Kidney glomerular epithelial cell (primary cell): ENCODE data around the gene MTHFSD.

ENCODE experiments used
- DNase-seq: peaks from one replicate; lab custom pipeline; 2025; lab: John Stamatoyannopoulos, UW

MTHFSD gene

DNA sequence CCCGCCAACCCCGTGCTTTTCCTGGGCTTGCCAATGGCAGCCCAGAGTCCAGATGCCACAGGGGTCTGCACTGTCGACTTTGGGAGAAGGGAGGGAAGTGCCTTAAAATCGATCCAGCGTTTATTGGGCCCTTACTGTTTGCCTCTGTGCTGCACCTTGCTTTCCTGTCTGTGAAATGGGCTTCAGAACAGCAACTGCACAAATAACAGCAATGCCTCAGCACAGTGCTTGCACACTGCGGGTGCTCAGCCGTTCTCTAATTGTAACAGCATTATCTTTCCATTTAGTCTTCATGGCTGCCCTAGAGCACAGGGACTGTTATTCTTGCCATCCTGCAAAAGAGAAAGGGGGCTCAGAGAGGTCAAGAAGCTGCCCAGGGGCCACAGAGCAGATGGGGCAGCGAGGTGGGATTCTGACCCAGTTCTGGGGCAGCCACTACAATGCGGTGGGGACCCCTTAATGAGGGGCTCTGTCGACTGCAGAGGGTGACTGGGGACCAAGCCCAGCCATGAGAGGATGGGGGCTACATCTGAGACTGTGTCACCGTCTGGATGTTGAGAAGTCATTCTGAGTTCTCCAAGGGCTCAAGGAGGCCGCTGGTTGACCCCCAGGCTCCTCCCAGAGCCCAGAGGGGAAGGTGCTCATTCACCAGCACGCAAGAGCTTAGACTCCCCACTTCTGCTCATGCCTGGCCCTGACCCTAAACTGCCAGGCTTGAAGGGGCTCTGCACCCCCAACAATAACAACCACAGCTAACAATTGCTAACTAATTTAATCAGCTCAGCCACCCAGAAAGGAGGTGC lies 54.1 kb downstream of the MTHFSD start:
- no peak for DNase-seq

GRCh38 chr16:86499889-86500707 lies 54.9 kb downstream of the MTHFSD start:
- no peak for DNase-seq

GRCh38 chr16:86499440-86499786 lies 55.6 kb downstream of the MTHFSD start:
- no peak for DNase-seq

DNA sequence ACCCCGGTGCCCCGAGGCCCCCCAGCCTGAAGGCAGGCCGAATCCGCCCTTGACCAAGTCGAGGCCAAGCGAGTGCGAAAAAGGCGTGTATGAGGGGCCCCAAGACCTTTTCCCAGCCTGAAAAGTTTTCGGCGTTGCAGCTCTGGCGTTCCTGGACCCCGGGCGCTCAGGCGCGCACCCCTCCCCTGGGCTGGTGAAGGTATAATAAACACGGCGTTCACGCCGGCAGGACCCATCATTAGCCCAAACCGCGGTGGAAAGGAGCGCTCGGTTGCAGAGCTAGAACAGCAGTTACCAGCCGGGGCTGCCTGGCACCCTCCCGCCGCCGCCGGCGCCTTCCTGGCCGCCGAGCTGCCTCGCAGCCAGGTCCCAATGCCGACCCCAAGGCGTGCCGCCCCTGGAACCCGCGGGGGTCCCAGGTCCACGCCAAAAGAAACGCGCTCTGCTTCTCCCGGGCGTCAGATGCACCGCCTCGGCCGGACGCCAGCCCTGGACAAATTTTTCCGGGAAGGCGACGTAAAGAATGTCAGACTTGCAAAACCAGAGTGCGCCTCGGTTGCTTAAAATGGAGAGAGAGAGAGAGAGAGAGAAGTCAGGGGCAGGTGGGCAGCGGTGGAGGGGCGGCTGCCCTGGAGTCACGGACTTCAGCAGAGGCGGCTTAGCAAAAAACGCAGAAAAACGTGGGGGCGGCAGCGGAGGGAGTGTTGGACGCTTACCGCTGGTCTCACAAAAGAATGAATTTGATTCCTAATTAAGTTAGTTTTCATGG lies 56.2 kb downstream of the MTHFSD start:
- no peak for DNase-seq

DNA sequence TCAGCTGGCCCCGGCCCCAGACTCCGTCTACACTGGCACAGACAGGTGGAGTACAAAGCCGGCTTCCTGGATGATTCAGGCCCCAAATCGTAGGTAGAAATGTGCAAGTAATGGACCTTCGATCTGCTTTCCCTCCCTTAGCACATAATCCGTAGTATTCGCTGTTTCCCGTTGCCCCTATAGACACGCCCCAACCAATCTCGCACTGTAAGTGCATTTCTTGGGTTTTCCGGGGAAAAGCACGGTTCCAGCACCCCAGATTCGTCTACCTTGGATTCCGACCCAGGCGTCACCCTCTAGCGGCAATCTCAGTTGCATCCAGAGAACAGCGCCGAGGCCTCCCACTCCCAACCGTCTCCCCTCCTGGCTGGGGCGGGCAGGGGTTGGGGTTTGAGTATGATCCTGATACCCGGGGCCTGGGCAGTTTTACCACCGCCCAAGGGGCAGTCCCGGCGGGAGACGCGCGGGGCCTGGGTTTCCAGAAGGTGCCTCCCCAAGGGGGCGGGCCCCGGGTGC lies 56.8 kb downstream of the MTHFSD start:
- DNase-seq: no peak

GRCh38 chr16:86497551-86498021 lies 57.4 kb downstream of the MTHFSD start:
- DNase-seq: no peak

- no peak for DNase-seq
These were observed 58.0 kb downstream of the MTHFSD start for GRCh38 chr16:86496929-86497461.

- no peak for DNase-seq
These were observed 58.6 kb downstream of the MTHFSD start for GRCh38 chr16:86496262-86496928.

DNA sequence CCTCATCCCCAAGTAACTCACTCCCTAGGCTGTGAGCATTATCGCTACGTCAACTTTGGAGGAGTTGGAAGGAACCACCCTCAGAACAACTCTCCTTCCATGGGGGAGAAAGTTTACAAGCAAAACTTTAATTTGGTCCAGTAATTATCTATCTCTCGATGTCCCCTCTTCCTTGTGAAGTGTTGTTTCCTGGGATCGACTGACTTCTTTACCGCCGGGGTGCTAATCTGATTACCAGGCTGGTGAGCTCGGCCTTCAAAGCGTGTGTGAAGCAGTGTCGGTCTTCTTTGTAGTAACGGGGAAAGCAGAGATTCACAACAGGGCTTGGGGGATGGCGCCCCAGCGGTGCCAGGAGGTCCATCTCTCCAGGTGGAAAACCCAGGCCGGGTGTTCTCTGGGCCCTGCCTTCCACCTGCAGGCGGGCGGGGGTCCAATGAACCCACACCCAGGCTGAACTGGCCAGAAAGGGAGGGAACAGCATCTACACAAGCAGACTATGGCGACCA lies 59.2 kb downstream of the MTHFSD start:
- DNase-seq: no peak

DNA sequence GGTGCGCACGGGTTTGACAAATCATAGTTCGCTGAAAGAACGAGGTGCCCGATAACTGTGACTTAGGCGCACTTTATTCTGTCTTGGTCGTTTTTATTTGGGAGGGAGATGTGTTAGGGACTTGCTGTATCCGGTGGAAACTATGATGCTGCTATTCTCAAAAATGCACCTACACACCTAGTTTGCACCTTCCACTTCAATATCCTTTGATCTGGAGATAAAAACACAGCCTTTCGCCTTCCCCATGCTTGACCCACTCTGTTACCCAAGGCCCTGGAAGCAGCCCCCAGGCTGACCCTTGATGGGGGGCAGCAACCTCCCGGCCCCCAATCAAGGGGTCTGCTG lies 59.7 kb downstream of the MTHFSD start:
- no peak for DNase-seq

DNA sequence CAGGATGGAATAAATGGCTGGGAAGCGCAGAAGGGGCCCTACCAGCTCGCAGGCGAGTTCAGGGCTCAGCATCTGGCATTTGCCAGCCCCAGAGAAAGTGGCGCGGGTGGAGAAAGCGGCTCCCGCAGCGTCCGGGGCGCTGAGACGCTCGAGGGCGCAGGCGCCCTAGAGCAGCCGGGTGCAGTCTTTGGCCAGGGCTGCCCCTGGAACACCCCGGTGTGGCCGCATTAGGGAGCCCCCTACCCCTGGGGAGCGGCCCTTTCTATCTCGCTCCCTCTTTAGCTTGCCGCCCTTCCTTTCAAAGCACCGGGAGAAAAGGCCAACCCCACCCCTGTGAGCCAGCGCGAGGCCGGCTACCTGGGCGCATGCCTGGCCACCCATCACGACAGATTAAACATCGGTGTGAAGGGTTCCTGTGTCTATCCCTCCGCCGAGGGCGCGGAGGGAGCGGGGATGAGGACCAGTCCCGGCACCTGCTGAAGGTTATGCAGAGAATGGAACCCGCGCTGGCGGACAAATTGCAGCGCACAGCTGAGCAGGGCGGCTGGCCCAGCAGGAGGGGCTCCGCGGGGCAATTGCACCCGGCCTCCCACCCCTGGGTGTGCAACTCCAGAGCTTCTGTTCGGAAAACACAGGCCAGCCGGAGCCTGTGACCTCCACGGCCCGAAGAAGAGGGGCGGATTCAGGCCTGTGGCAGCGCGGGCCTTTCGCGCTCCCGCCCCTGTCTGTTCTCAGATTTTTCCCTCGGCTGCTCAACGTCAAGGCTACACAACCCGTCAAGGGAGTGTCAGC lies 60.3 kb downstream of the MTHFSD start:
- no peak for DNase-seq

GRCh38 chr16:86494039-86494564 lies 60.9 kb downstream of the MTHFSD start:
- no peak for DNase-seq

GRCh38 chr16:86492961-86493629 lies 61.9 kb downstream of the MTHFSD start:
- DNase-seq: no peak

DNA sequence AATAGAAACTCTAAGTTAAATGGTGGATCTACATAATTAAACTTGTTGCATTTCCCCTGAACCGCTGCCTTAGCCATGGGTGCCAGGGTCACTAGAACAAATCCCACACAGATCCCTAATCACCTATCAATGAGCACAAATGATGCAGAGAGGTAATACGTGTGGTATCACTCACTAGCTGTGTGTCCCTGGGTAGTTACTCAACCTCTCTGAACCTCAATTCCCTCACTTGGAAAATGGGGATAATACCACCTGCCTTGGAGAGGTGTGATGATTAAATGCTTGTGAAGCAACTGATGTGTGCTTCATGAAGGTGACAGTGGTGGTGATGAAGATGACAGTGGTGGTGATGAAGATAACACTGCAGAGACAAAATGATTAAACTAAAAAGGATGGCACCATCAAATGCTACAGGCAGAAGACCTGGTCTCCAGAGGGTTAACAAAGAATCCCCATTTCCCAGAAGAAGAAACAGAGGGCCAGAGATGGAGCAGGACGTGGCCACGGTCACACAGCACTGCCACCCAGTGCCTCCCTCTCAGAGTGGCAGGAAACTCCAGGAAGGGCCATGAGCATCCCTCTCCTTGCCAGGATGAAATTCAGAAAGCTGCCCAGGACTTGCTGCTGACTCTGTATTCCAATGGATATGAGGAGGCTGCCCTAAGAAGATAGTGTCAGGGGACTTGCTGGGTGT lies 62.6 kb downstream of the MTHFSD start:
- DNase-seq: no peak

- no peak for DNase-seq
These were observed 63.4 kb downstream of the MTHFSD start for GRCh38 chr16:86491640-86492023.

DNA sequence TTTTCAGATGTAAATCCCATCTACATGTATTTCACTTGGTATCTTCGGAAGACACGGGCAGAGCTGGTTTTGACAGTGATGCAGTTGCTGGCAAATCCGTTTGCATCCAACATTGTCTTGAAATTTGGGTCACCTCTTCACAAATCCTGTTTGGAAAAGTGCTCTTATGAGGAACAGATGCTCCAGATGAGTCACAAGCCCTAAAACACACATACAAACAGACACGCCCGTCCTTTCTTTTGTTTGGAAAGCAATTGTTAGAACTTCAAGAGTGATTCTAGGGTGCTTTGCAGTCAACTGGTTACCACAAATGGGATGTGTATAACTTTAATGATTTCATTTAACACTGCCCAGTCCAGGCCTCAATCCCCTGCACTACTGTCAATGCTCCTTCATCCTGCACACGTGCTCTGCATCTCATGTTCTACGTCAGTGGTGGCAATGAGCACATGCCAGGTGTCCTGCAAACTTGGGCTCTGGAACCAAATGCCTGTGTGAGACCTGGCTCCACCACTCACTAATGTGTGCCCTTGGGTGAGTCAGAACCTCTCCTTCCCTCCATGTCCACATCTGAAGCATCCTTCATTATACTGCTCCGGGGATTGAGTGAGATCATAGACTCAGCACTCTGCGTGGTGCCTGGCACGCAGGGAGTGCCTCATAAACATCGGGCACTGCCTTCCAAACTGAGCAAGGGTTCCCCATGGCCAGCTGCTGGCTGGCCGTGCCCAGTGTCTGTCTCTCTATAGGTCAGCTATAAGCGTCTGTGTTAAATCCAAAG lies 64.0 kb downstream of the MTHFSD start:
- no peak for DNase-seq

DNA sequence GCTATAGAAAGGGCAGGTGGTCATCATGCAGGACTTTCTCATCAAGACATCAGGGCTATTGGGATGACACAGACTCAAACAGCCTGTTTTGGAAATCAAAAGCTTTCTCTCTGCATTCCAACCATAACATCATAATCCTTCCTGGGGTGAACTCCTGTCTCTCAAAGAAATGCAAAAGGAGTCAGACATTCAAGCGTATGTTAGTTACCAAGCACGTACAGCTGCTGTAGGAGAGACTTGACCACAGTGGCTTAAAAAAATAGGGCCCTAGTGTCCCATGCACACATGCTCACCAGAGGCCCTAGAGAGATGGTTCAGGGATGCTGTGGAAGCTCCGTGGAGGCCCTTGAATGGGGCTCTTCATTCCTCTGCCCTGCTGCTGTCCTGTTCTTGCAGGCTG lies 69.3 kb downstream of the MTHFSD start:
- DNase-seq: no peak

DNA sequence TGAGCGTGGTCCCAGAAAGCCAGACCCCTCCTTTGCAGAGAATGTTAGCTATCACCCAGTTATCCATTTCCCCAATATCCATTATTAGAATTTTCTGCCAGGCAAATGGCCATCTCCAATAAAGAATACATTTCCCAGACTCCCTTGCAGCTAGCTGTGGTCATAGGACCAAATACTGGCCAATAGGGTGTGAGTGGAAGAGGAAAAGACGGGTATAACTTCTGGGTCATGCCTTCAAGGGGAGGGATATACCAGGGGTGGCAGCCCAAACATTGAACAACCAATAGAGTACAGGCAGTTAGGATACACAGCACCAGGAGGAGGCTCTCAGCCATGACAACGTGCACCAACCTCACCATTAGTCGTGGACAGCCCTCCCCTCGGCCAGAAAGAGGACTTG lies 70.8 kb downstream of the MTHFSD start:
- no peak for DNase-seq
